Endothelial cell of umbilical vein (primary cell): ENCODE measurements around the gene BRME1. TPM values are rescaled to one million over a fixed set of nuclear protein-coding genes. Genes with fewer than 3 reads are reported as not detected.

ENCODE experiments used
- BruUV-seq: library from RNA; stranded (reverse); fragments of 400-500 nt; replicated peaks from 2 replicates; lab custom pipeline; 2021; lab: Mats Ljungman, UMichigan
- CTCF ChIA-PET: fragments of 300-600, 350-600 bp; sonication (Branson Sonifier 250); formaldehyde crosslinking; loops from one replicate; lab custom pipeline; 2021; ENCODE audit warnings: antibody characterized with exemption, inconsistent platforms; lab: Charles Lee
- POLR2A ChIA-PET: fragments of 300-600, 350-600 bp; sonication (Branson Sonifier 250); formaldehyde crosslinking; loops from one replicate; lab custom pipeline; 2021; ENCODE audit warnings: antibody characterized with exemption, inconsistent platforms; lab: Charles Lee
- DNase-seq: peaks from one replicate; pipeline ENCODE4 v3.0.0-alpha.2; 2011; ENCODE audit warnings: low read depth, low spot score
- FAIRE-seq: peaks from 2 replicates; lab custom pipeline; 2011; peaks lifted over from hg19 to GRCh38; lab: Jason Lieb, UNC
- H2AFZ ChIP-seq: 2 replicates; pipeline ENCODE4 v1.6.0; 2012; ENCODE audit warnings: low read depth, low read length, control low read depth, inconsistent platforms
- H3K27ac ChIP-seq: 2 replicates; pipeline ENCODE4 v1.5.1; 2011; ENCODE audit warnings: low read depth, mild to moderate bottlenecking, control low read depth, low read length, moderate library complexity; ENCODE audit not compliant: insufficient read depth
- H3K27me3 ChIP-seq, 2 experiments: 2 replicates each; pipeline versions ENCODE4 v1.6.0 to v1.6.1; 2011; ENCODE audit warnings: low read length in 2 of 2, mixed read lengths in 1 of 2; ENCODE audit not compliant: control insufficient read depth in 2 of 2, insufficient read depth in 2 of 2
- H3K36me3 ChIP-seq, 2 experiments: 2 replicates in 1 of 2; 3 replicates in 1 of 2; pipeline ENCODE4 v1.5.1; 2011; ENCODE audit warnings: low read length in 2 of 2, mild to moderate bottlenecking in 1 of 2, moderate library complexity in 1 of 2; ENCODE audit not compliant: control insufficient read depth in 2 of 2, insufficient read depth in 2 of 2; ENCODE audit errors: extremely low read depth in 1 of 2
- H3K4me1 ChIP-seq: 3 replicates; pipeline ENCODE4 v1.5.1; 2011; ENCODE audit warnings: mild to moderate bottlenecking, low read length; ENCODE audit not compliant: control insufficient read depth, insufficient read depth; ENCODE audit errors: extremely low read depth
- H3K4me2 ChIP-seq: 2 replicates; pipeline ENCODE4 v1.6.1; 2011; ENCODE audit warnings: low read length, control low read depth, mixed read lengths; ENCODE audit not compliant: insufficient read depth
- H3K4me3 ChIP-seq, 3 experiments: fragments of 200-600 bp in 1 of 3; sonication (generic), shearing (Covaris generic) in 1 of 3; replicated peaks in 1 of 3; 2 replicates each; pipeline ENCODE4 v1.5.1; 2011 to 2016; ENCODE audit warnings: control low read depth in 3 of 3, low read length in 3 of 3, mild to moderate bottlenecking in 2 of 3, inconsistent platforms in 1 of 3, low read depth in 1 of 3, moderate library complexity in 1 of 3; ENCODE audit not compliant: insufficient read depth in 1 of 3
- H3K79me2 ChIP-seq: 2 replicates; pipeline ENCODE4 v1.6.0; 2012; ENCODE audit warnings: low read length, inconsistent platforms; ENCODE audit not compliant: control insufficient read depth, insufficient read depth
- H3K9ac ChIP-seq: replicated peaks from 2 replicates; pipeline ENCODE3; 2011; ENCODE audit warnings: low read length, control low read depth; ENCODE audit not compliant: insufficient read depth; ENCODE audit errors: extremely low read depth
- H3K9me1 ChIP-seq: replicated peaks from 3 replicates; pipeline ENCODE4 v1.6.0; 2011; ENCODE audit warnings: mild to moderate bottlenecking, low read length; ENCODE audit not compliant: control insufficient read depth, insufficient read depth; ENCODE audit errors: extremely low read depth
- H3K9me3 ChIP-seq: replicated peaks from 2 replicates; pipeline ENCODE4 v1.5.1; 2012; ENCODE audit warnings: low read length, inconsistent platforms; ENCODE audit not compliant: control insufficient read depth, insufficient read depth
- H4K20me1 ChIP-seq: replicated peaks from 2 replicates; pipeline ENCODE3; 2011; ENCODE audit warnings: mild to moderate bottlenecking, low read length; ENCODE audit not compliant: control insufficient read depth, insufficient read depth; ENCODE audit errors: extremely low read depth
- EZH2 ChIP-seq: IDR thresholded peaks from 2 replicates; pipeline ENCODE4 v1.6.1; 2012; ENCODE audit warnings: borderline replicate concordance, low read depth, mild to moderate bottlenecking, moderate library complexity, low read length, inconsistent platforms; ENCODE audit not compliant: severe bottlenecking
- GATA2 ChIP-seq: IDR thresholded peaks from 2 replicates; pipeline ENCODE4 v1.7.0; 2011; ENCODE audit warnings: low read depth, mild to moderate bottlenecking, moderate library complexity, mixed read lengths, low read length; ENCODE audit not compliant: insufficient read length, insufficient read depth
- POLR2A ChIP-seq: IDR thresholded peaks from 2 replicates; pipeline ENCODE4 v1.6.1; 2012; ENCODE audit warnings: low read depth, mild to moderate bottlenecking, control low read depth, low read length
- dilution Hi-C: fragments of 300-500 bp; cut with MboI; formaldehyde crosslinking; loops from one replicate; pipeline ENCODE4 v1.15.0; 2019; ENCODE audit warnings: low sequenced_read_pairs; ENCODE audit not compliant: extremely low pct_ligation_motif_present
- intact Hi-C: fragments of 100-400 bp; cut with micrococcal nuclease; formaldehyde crosslinking; loops from one replicate; pipeline ENCODE4 v1.10.0; 2022
- polyA plus RNA-seq, 4 experiments: library from polyadenylated mRNA; depleted of rRNA in 3 of 4; stranded (reverse) in 3 of 4; unstranded in 1 of 4; fragments of >200 nt; gene quantifications; 2 replicates each; pipeline versions ENCODE4 v1.2.1 to v1.2.3, GENCODE V29; 2011 to 2012; ENCODE audit warnings: missing spikeins in 1 of 4
- total RNA-seq: library from RNA; stranded (reverse); gene quantifications from 2 replicates; pipeline ENCODE4 v1.2.3, GENCODE V29; 2021
- TF ChIP-seq, protein P1 (sequence below): IDR thresholded peaks from 2 replicates; pipeline ENCODE4 v1.6.1; 2011; ENCODE audit not compliant: insufficient read depth, insufficient read length
- TF ChIP-seq, protein P2 (sequence below), 2 donors: IDR thresholded peaks; 1 replicate in 1 of 2; 2 replicates in 1 of 2; pipeline ENCODE4 v1.5.1; 2011; ENCODE audit warnings: low read length in 2 of 2, mild to moderate bottlenecking in 2 of 2, moderate library complexity in 2 of 2, control low read depth in 1 of 2, inconsistent platforms in 1 of 2, low read depth in 1 of 2; ENCODE audit not compliant: insufficient read depth in 1 of 2; ENCODE audit errors: extremely low read depth in 1 of 2

The BRME1 gene
- total and polyA plus RNA-seq, 2 donors (not counting 3 experiments of a cell fraction or from before 2014, with no cell fraction given) = 0.69 to 2.5 TPM

DNA sequence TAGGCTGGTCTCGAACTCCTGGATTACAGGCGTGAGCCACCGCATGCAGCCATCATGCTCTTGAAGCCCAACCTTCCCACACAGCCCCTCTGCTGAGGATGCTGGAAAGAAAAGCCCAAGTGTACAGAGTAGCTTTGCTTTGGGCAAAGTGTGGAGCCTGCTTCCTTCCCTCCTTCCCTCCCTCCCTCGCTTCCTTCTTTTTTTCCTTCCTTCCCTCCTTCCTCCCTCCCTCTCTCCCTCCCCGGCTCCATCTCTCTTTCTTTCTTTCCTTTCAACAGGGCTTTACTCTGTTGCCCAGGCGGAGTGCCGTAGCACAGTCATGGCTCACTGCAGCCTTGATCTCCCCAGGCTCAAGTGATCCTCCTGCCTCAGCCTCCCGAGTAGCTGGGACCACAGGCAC lies 2.8 kb upstream of the BRME1 start:
- H3K79me2 ChIP-seq = no peaks in the 10 kb centered on the region
- H3K27ac ChIP-seq = no peak overlapping the region
- POLR2A ChIA-PET = no interaction called here
- peaks cover 0 to 4% of the 10 kb centered on the region in 2 experiments for H3K36me3 ChIP-seq
- intact Hi-C loops (loop anchor here (5.0 kb wide), 1 partner anchor 124 kb away; the partner anchor contains the start of gene IL27RA), dilution Hi-C loops (no loop called here)
- no TSS peak for BruUV-seq
- H3K9me3 ChIP-seq = no peaks in the 10 kb centered on the region
- DNase-seq = no peak
- FAIRE-seq = no peak
- H4K20me1 ChIP-seq = no peaks in the 10 kb centered on the region
- H3K9me1 ChIP-seq = no peaks in the 10 kb centered on the region
- H3K27me3 ChIP-seq = no peaks in the 10 kb centered on the region
- H2AFZ ChIP-seq = no peak overlapping the region
- no peak for TF ChIP-seq EZH2
- TF ChIP-seq POLR2A = no peak
- TF ChIP-seq, protein P1, sequence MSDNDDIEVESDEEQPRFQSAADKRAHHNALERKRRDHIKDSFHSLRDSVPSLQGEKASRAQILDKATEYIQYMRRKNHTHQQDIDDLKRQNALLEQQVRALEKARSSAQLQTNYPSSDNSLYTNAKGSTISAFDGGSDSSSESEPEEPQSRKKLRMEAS = no peak
- no peak for TF ChIP-seq GATA2
- TF ChIP-seq, protein P2, sequence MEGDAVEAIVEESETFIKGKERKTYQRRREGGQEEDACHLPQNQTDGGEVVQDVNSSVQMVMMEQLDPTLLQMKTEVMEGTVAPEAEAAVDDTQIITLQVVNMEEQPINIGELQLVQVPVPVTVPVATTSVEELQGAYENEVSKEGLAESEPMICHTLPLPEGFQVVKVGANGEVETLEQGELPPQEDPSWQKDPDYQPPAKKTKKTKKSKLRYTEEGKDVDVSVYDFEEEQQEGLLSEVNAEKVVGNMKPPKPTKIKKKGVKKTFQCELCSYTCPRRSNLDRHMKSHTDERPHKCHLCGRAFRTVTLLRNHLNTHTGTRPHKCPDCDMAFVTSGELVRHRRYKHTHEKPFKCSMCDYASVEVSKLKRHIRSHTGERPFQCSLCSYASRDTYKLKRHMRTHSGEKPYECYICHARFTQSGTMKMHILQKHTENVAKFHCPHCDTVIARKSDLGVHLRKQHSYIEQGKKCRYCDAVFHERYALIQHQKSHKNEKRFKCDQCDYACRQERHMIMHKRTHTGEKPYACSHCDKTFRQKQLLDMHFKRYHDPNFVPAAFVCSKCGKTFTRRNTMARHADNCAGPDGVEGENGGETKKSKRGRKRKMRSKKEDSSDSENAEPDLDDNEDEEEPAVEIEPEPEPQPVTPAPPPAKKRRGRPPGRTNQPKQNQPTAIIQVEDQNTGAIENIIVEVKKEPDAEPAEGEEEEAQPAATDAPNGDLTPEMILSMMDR (IDR thresholded peaks at IDR 0.05; ENCODE audit: extremely low read depth in 1 of 2, insufficient read depth in 1 of 2, low read depth in 1 of 2, low read length in 2 of 2) = no peak
- H3K4me2 ChIP-seq = no peak overlapping the region
- no peak overlapping the region for H3K9ac ChIP-seq
- peaks cover 7% of the 10 kb centered on the region for H3K4me1 ChIP-seq
- no peak overlapping the region for H3K4me3 ChIP-seq
- CTCF ChIA-PET = interaction anchor here (1.4 kb wide), 1 partner anchor 123 kb away, joined by 3 read pairs; the partner anchor contains the start of gene IL27RA
